HL-60 (cell line): ENCODE data around the gene PTGS1.

Experiments
- GABPA ChIP-seq: IDR thresholded peaks from 2 replicates; pipeline ENCODE4 v1.6.1; 2012; ENCODE audit warnings: low read depth
- POLR2AphosphoS5 ChIP-seq: IDR thresholded peaks from 2 replicates; pipeline ENCODE4 v1.6.1; 2012; ENCODE audit warnings: low read depth
- SPI1 ChIP-seq: IDR thresholded peaks from 2 replicates; pipeline ENCODE4 v1.6.1; 2012; ENCODE audit warnings: low read depth, mild to moderate bottlenecking, borderline replicate concordance
- TF ChIP-seq, protein P1 (sequence below): IDR thresholded peaks from one replicate; pipeline ENCODE4 v1.5.1; 2011; ENCODE audit warnings: low read length, control low read depth, inconsistent platforms; ENCODE audit not compliant: insufficient read depth
- TF ChIP-seq, protein P2 (sequence below): IDR thresholded peaks from 2 replicates; pipeline ENCODE4 v1.6.1; 2012; ENCODE audit warnings: low read depth; ENCODE audit not compliant: insufficient replicate concordance

DNA sequence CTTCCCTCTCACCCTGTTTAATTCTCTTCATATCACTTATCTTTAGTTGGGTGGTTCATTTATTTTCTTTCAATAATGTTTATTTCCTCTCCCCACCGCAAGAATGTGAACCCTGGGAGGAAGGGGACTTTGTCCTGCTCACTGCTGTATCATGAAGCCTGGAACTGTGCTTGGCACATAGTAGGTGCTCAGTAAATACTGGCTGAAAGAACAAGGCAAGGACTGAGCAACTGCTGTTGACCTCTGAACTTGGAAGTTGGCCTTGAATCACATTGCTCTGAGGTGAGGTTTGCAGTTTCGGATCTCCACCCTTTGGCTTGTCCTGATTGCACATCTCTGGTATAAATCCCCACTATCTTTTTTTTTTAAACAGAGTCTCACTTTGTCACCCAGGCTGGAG, 22.0 kb upstream of the PTGS1 start:
- no peak for TF ChIP-seq SPI1
- TF ChIP-seq, protein P1, sequence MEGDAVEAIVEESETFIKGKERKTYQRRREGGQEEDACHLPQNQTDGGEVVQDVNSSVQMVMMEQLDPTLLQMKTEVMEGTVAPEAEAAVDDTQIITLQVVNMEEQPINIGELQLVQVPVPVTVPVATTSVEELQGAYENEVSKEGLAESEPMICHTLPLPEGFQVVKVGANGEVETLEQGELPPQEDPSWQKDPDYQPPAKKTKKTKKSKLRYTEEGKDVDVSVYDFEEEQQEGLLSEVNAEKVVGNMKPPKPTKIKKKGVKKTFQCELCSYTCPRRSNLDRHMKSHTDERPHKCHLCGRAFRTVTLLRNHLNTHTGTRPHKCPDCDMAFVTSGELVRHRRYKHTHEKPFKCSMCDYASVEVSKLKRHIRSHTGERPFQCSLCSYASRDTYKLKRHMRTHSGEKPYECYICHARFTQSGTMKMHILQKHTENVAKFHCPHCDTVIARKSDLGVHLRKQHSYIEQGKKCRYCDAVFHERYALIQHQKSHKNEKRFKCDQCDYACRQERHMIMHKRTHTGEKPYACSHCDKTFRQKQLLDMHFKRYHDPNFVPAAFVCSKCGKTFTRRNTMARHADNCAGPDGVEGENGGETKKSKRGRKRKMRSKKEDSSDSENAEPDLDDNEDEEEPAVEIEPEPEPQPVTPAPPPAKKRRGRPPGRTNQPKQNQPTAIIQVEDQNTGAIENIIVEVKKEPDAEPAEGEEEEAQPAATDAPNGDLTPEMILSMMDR, result no peak
- no peak for TF ChIP-seq POLR2AphosphoS5
- TF ChIP-seq GABPA, result no peak
- TF ChIP-seq, protein P2, sequence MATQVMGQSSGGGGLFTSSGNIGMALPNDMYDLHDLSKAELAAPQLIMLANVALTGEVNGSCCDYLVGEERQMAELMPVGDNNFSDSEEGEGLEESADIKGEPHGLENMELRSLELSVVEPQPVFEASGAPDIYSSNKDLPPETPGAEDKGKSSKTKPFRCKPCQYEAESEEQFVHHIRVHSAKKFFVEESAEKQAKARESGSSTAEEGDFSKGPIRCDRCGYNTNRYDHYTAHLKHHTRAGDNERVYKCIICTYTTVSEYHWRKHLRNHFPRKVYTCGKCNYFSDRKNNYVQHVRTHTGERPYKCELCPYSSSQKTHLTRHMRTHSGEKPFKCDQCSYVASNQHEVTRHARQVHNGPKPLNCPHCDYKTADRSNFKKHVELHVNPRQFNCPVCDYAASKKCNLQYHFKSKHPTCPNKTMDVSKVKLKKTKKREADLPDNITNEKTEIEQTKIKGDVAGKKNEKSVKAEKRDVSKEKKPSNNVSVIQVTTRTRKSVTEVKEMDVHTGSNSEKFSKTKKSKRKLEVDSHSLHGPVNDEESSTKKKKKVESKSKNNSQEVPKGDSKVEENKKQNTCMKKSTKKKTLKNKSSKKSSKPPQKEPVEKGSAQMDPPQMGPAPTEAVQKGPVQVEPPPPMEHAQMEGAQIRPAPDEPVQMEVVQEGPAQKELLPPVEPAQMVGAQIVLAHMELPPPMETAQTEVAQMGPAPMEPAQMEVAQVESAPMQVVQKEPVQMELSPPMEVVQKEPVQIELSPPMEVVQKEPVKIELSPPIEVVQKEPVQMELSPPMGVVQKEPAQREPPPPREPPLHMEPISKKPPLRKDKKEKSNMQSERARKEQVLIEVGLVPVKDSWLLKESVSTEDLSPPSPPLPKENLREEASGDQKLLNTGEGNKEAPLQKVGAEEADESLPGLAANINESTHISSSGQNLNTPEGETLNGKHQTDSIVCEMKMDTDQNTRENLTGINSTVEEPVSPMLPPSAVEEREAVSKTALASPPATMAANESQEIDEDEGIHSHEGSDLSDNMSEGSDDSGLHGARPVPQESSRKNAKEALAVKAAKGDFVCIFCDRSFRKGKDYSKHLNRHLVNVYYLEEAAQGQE, result no peak
